Caco-2 (cell line): ENCODE data around the gene AAK1. TPM values are rescaled to one million over a fixed set of nuclear protein-coding genes. Genes with fewer than 3 reads are reported as not detected.

ENCODE experiments used
- BruUV-seq: library from RNA; stranded (reverse); fragments of 400-500 nt; replicated peaks from 2 replicates; lab custom pipeline; 2021; lab: Mats Ljungman, UMichigan
- CTCF ChIA-PET: fragments of 300-600 bp; sonication (Branson Sonifier 250); formaldehyde crosslinking; loops from one replicate; lab custom pipeline; 2022; ENCODE audit warnings: antibody characterized with exemption; lab: Charles Lee
- POLR2A ChIA-PET: fragments of 300-600 bp; sonication (Branson Sonifier 250); formaldehyde crosslinking; loops from one replicate; lab custom pipeline; 2022; ENCODE audit warnings: antibody characterized with exemption; lab: Charles Lee
- DNase-seq, 2 experiments: peaks; one replicate each; pipeline versions ENCODE4 v3.0.0 to v3.0.0-alpha.2; 2020 to 2022
- H3K27me3 ChIP-seq: replicated peaks from 2 replicates; pipeline ENCODE4 v1.6.0; 2011; ENCODE audit warnings: low read length; ENCODE audit not compliant: control insufficient read depth, insufficient read depth
- H3K36me3 ChIP-seq: 2 replicates; pipeline ENCODE4 v1.5.1; 2011; ENCODE audit warnings: low read length; ENCODE audit not compliant: control insufficient read depth, insufficient read depth
- H3K4me1 ChIP-seq: fragments of 250-450 bp; sonication (Bioruptor Pico); 2 replicates; pipeline ENCODE4 v1.5.1; 2020; ENCODE audit warnings: mild to moderate bottlenecking
- H3K4me3 ChIP-seq: 2 replicates; pipeline ENCODE4 v1.5.1; 2011; ENCODE audit warnings: low read depth, mild to moderate bottlenecking, control low read depth, low read length
- H3K9me3 ChIP-seq: fragments of 250-450 bp; sonication (Bioruptor Pico); 2 replicates; pipeline ENCODE4 v1.5.1; 2020; ENCODE audit warnings: mild to moderate bottlenecking, moderate library complexity
- H3K27ac Mint-ChIP-seq: one replicate; pipeline ENCODE4 v1.8.0; 2022; ENCODE audit warnings: mixed read lengths; ENCODE audit not compliant: unreplicated experiment
- H3K27me3 Mint-ChIP-seq: one replicate; pipeline ENCODE4 v1.8.0; 2022; ENCODE audit warnings: mixed read lengths; ENCODE audit not compliant: insufficient read depth, unreplicated experiment
- H3K36me3 Mint-ChIP-seq: one replicate; pipeline ENCODE4 v1.8.0; 2022; ENCODE audit warnings: mild to moderate bottlenecking, mixed read lengths; ENCODE audit not compliant: insufficient read depth, unreplicated experiment
- H3K4me1 Mint-ChIP-seq: one replicate; pipeline ENCODE4 v1.8.0; 2022; ENCODE audit warnings: low read depth, mixed read lengths; ENCODE audit not compliant: unreplicated experiment
- H3K4me3 Mint-ChIP-seq: one replicate; pipeline ENCODE4 v1.8.0; 2022; ENCODE audit warnings: mild to moderate bottlenecking, moderate library complexity, mixed read lengths; ENCODE audit not compliant: unreplicated experiment
- H3K9me3 Mint-ChIP-seq: one replicate; pipeline ENCODE4 v1.8.0; 2022; ENCODE audit warnings: mixed read lengths; ENCODE audit not compliant: unreplicated experiment
- CTCF ChIP-seq, 2 experiments: fragments of 200-600 bp in 1 of 2; IDR thresholded peaks; 1 replicate in 1 of 2; 2 replicates in 1 of 2; pipeline versions ENCODE4 v1.5.1 to v1.8.0; 2011 to 2022; ENCODE audit warnings: antibody characterized with exemption in 1 of 2, control low read depth in 1 of 2, inconsistent platforms in 1 of 2, low read depth in 1 of 2, low read length in 1 of 2, mild to moderate bottlenecking in 1 of 2, moderate library complexity in 1 of 2; ENCODE audit not compliant: insufficient read depth in 1 of 2, severe bottlenecking in 1 of 2, unreplicated experiment in 1 of 2
- intact Hi-C: fragments of 100-400 bp; cut with micrococcal nuclease; formaldehyde crosslinking; loops from one replicate; pipeline ENCODE4 v1.10.0; 2022; ENCODE audit not compliant: unreplicated experiment
- total RNA-seq: library from RNA; stranded (reverse); gene quantifications from 2 replicates; pipeline ENCODE4 v1.2.3, GENCODE V29; 2022

Gene AAK1
- total RNA-seq, 1 experiment from 2014 or later, result 39.7 TPM

- H3K9me3 Mint-ChIP-seq, result no peaks in the 10 kb centered on the region
- Histone ChIP-seq H3K27me3 (no peaks in the 10 kb centered on the region), H3K4me1 (peaks cover 25% of the 10 kb centered on the region), H3K9me3 (no peaks in the 10 kb centered on the region), H3K36me3 (no peaks in the 10 kb centered on the region; the same call in 1 of the 2 replicates), H3K4me3 (no peak overlapping the region)
- H3K4me1 Mint-ChIP-seq, result peaks cover 39% of the 10 kb centered on the region
- no peak overlapping the region for H3K4me3 Mint-ChIP-seq
- no peak overlapping the region for H3K27ac Mint-ChIP-seq
- intact Hi-C loops, result no loop called here
- ChIA-PET CTCF (no interaction called here), POLR2A (no interaction called here)
- H3K36me3 Mint-ChIP-seq, result peaks cover 8% of the 10 kb centered on the region
- no peak for DNase-seq
- no peaks in the 10 kb centered on the region for H3K27me3 Mint-ChIP-seq
- no TSS peak for BruUV-seq
- no peak for TF ChIP-seq CTCF (IDR thresholded peaks at IDR 0.05; ENCODE audit: insufficient read depth in 1 of 2, low read depth in 1 of 2, low read length in 1 of 2, severe bottlenecking in 1 of 2, unreplicated experiment in 1 of 2)
These were observed 64.0 kb downstream of the AAK1 start for GRCh38 chr2:69579536-69579935.

- H3K4me3 Mint-ChIP-seq, result no peak overlapping the region
- Histone ChIP-seq H3K4me3 (no peak overlapping the region), H3K9me3 (no peaks in the 10 kb centered on the region), H3K36me3 (no peaks in the 10 kb centered on the region; the same call in 1 of the 2 replicates), H3K4me1 (peaks cover 22% of the 10 kb centered on the region), H3K27me3 (no peaks in the 10 kb centered on the region)
- POLR2A ChIA-PET, result no interaction called here
- peaks cover 8% of the 10 kb centered on the region for H3K36me3 Mint-ChIP-seq
- no peak for TF ChIP-seq CTCF (IDR thresholded peaks at IDR 0.05; ENCODE audit: insufficient read depth in 1 of 2, low read depth in 1 of 2, low read length in 1 of 2, severe bottlenecking in 1 of 2, unreplicated experiment in 1 of 2)
- H3K27ac Mint-ChIP-seq, result peak overlapping the region; percentile 39
- intact Hi-C loops, result no loop called here
- H3K9me3 Mint-ChIP-seq, result no peaks in the 10 kb centered on the region
- CTCF ChIA-PET, result interaction anchor here (0.6 kb wide), 1 partner anchor 493 kb away, joined by 3 read pairs; no protein-coding TSS in a partner anchor
- peaks cover 33% of the 10 kb centered on the region for H3K4me1 Mint-ChIP-seq
- H3K27me3 Mint-ChIP-seq, result no peaks in the 10 kb centered on the region
- no peak for DNase-seq
- BruUV-seq, result no TSS peak
These were observed 65.4 kb downstream of the AAK1 start for GRCh38 chr2:69578198-69578540.

- Mint-ChIP-seq H3K9me3 (no peaks in the 10 kb centered on the region), H3K4me3 (no peak overlapping the region), H3K4me1 (peaks cover 37% of the 10 kb centered on the region), H3K27ac (no peak overlapping the region), H3K36me3 (peaks cover 8% of the 10 kb centered on the region), H3K27me3 (no peaks in the 10 kb centered on the region)
- TF ChIP-seq CTCF (IDR thresholded peaks at IDR 0.05; ENCODE audit: insufficient read depth in 1 of 2, low read depth in 1 of 2, low read length in 1 of 2, severe bottlenecking in 1 of 2, unreplicated experiment in 1 of 2), result no peak
- DNase-seq, result no peak
- CTCF ChIA-PET, result interaction anchor here (1.1 kb wide), 1 partner anchor 13 kb away, joined by 3 read pairs; no protein-coding TSS in a partner anchor
- POLR2A ChIA-PET, result no interaction called here
- no peaks in the 10 kb centered on the region for H3K27me3 ChIP-seq
- H3K36me3 ChIP-seq, result no peaks in the 10 kb centered on the region; the same call in 1 of the 2 replicates
- H3K9me3 ChIP-seq, result no peaks in the 10 kb centered on the region
- H3K4me3 ChIP-seq, result no peak overlapping the region
- intact Hi-C loops, result no loop called here
- no TSS peak for BruUV-seq
- peaks cover 17% of the 10 kb centered on the region for H3K4me1 ChIP-seq
These were observed 65.9 kb downstream of the AAK1 start for GRCh38 chr2:69577467-69578197.
